Cardiac fibroblast (primary cell): ENCODE data around the gene ZFP92.

Experiments
- DNase-seq, 2 donors: peaks; one replicate each; pipeline versions ENCODE4 v3.0.0 to v3.0.0-alpha.2; 2010; ENCODE audit warnings: low read depth in 2 of 2
- H3K4me3 ChIP-seq, 2 donors: replicated peaks in 1 of 2; 1 replicate in 1 of 2; 2 replicates in 1 of 2; pipeline ENCODE4 v1.5.1; 2011; ENCODE audit warnings: low read depth in 2 of 2, low read length in 2 of 2, mild to moderate bottlenecking in 2 of 2, moderate library complexity in 1 of 2
- CTCF ChIP-seq: IDR thresholded peaks from one replicate; pipeline ENCODE4 v1.5.1; 2011; ENCODE audit warnings: low read depth, mild to moderate bottlenecking, low read length, inconsistent platforms

The ZFP92 gene

GRCh38 chrX:153459986-153460385 is 48.7 kb downstream of the ZFP92 start:
- DNase-seq: peak; percentile 46 to 66
- no peak overlapping the region for H3K4me3 ChIP-seq
- no peak for TF ChIP-seq CTCF

DNA sequence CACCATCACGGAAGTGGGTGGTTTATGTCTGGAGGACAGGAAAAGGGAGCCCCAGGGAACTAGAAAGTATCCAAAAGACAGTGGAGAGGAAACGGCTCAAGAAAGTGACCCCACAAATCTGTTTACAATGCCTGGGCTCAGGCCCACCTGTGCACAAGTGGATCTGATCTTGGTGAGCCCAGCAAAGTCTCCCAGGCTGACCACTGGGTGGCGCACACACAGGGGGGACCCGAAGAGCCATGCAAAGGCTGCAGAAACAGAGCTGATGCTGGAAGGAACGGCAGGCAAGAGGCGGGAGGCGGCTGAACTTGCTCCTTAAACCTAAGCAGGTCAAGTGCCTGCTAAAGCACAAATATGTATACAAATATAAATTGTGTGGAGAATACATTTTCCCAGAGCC is 49.6 kb downstream of the ZFP92 start:
- DNase-seq: peak; percentile 58 to 60
- H3K4me3 ChIP-seq: no peak overlapping the region
- peak; percentile 68 for TF ChIP-seq CTCF
